ENCODE measurements around the gene AKT3.

GRCh38 chr1:243738020-243738419 is 112.0 kb downstream of the AKT3 start:
- TF ChIP-seq CTCF (IDR thresholded peaks at IDR 0.05) (no peak), POLR2A (IDR thresholded peaks at IDR 0.05) (no peak)

Measured in thyroid gland (tissue), 4 donors.